Raji (cell line): Measurements from ENCODE around the gene CBLB.

Experiments
- POLR2A ChIP-seq: IDR thresholded peaks from 2 replicates; pipeline ENCODE4 v1.6.1; 2011; ENCODE audit warnings: low read depth, low read length, control low read depth; ENCODE audit not compliant: insufficient read depth

CBLB gene

DNA sequence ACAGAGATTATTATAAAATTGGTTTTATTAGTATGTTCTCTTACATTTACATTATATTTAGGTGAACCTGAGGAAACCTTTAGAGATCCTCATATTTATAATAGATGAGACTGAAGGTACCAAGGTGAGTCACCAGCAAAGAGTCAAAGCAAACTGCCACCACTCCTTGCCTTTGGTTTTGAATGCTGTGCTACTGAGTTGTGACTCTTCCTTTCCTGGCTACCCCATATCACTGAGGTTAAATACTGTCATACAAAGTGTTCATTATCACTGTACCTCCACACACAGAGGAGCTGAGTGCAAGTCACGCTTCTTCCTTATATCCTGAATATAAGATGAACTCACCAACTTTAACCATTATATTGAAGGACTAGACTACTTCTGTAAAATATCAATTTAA lies 168.2 kb downstream of the CBLB start:
- no peak for TF ChIP-seq POLR2A

- no peak for TF ChIP-seq POLR2A
Measured at GRCh38 chr3:105691633-105692032, 177.2 kb downstream of the CBLB start.

DNA sequence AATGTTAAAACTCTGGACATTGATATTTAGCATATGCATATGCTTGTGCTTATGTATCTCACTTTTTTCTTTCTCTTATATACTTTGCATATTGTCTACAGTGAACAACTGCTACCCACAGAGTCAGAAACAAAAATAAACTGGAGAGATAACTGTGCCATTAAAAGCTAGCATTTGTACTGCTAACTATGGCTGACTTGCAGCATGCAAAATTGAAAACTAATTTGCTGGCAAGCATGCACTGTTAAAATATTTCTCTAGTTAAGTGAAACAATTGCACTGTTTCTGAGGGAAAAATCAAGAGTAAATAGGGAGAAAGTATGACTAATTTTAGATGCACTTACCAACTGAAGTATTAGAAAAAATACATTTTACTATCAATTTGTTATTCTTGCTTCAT lies 177.8 kb downstream of the CBLB start:
- no peak for TF ChIP-seq POLR2A

DNA sequence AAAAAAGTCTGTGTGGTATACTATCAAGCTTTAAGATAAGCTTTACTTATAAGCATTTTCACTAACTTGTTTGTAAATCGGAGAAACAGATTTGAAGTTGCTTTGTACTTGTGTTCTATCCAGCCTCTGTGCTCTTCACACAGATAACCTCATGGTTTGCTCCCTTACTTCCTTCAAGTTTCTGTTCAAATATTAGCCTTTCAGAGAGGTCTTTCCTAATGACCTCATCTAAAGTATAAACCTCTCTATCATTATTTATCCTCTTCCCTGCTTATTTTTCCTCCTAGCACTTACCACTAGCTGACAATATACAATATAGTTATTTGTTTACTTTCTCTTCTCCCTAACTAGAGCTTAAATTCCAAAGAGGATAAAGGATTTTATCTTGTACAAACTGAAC lies 180.0 kb downstream of the CBLB start:
- no peak for TF ChIP-seq POLR2A

- TF ChIP-seq POLR2A = no peak
Measured at GRCh38 chr3:105686278-105686897, 182.4 kb downstream of the CBLB start.

- no peak for TF ChIP-seq POLR2A
Measured at GRCh38 chr3:105679951-105680350, 188.9 kb downstream of the CBLB start.

- TF ChIP-seq POLR2A = no peak
Measured at GRCh38 chr3:105678017-105678416, 190.8 kb downstream of the CBLB start.

DNA sequence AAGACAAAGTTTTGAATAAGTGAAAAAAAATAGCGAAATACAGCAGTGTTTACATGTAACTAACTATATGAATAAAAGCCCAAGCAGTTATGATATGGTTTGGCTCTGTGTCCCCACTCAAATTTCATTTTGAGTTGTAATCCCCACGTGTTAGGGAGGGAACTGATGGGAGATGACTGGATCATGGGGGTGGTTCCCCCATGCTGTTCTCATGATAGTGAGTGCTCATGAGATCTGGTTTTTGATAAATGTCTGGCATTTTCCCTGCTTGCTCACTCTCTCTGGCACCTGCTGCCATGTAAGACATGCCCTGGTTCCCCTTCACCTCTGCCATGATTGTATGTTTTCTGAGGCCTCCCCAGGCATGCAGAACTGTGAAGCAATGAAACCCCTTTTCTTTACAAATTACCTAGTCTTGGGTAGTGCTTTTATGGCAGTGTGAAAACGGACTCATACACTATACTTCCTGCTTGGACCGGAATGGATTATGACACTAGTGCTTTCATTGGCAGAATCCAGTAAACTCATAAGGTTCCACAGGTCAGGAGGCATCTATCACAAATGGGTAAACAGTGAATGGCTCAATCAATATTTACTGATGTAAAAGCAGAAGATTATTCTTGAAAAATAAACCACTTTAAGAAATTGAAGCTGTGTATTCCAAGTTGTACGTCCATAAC lies 192.1 kb downstream of the CBLB start:
- no peak for TF ChIP-seq POLR2A

GRCh38 chr3:105674437-105675065 lies 194.3 kb downstream of the CBLB start:
- no peak for TF ChIP-seq POLR2A

GRCh38 chr3:105672996-105673395 lies 195.8 kb downstream of the CBLB start:
- no peak for TF ChIP-seq POLR2A

DNA sequence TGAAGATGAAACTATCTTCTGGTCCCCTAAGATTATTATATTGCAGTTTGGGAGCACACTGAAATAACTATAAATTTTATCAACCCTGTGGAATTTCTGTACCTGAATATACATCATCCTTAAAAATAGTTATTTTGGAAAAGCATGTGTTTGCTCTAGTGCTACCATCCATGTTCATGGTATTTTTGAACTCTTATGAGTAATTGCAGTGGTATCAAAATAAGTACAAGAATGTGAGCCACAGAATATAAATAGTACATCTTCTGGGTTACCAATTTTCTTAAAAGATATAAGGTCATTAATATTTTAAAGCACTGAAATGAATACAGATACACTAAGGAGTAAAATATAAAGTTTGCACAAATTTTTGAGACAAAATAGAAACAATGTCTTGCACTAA lies 206.5 kb downstream of the CBLB start:
- no peak for TF ChIP-seq POLR2A

- no peak for TF ChIP-seq POLR2A
Measured at GRCh38 chr3:105661461-105661860, 207.4 kb downstream of the CBLB start.

GRCh38 chr3:105656651-105657504 lies 211.9 kb downstream of the CBLB start:
- no peak for TF ChIP-seq POLR2A

- no peak for TF ChIP-seq POLR2A
Measured at GRCh38 chr3:105653868-105654267, 214.9 kb downstream of the CBLB start.

DNA sequence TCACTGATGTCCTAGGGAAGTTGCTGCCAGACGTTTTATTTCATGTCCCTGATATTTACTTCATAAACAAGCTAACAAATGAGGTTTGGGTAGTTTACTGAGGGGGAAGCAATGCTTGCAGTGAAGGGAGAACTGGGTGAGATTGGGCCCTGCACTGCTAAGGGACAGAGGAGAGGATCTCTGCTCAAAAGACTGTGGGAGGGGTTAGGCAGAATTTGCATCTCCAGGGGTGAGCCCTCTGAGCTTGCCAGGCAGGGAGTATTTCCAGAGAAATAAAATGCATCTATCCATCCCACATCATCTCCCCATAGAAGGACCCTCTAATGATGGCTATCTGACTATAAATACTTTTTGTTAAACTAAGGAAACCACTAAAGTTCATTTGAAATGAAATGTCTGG lies 215.6 kb downstream of the CBLB start:
- TF ChIP-seq POLR2A = no peak
